ENCODE data around the gene CPEB1.

Gene CPEB1

DNA sequence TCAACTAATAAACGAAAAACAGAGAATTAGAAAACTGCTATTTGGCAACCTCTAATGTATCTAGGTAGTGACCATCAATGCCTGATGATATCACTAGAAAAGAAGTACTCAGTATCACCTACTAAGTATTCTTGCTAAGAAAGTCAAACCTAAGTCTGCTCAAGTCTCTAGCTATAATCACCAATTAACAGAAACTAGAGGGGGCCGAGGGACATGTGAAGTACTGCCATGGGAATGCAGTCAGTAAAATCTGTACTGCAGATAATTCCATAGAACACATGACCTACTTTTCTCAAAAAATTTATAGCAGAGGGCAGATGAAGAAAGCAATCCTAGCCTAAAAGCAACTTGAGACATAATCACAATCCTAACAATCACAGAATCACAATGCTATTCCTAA is 51.4 kb downstream of the CPEB1 start:
- H3K4me3 Mint-ChIP-seq = no peak overlapping the region
- no peaks in the 10 kb centered on the region for H3K36me3 Mint-ChIP-seq (ENCODE audit: low read depth)
- H3K27me3 Mint-ChIP-seq (ENCODE audit: low read depth) = peaks cover 30% of the 10 kb centered on the region
- no peaks in the 10 kb centered on the region for H3K9me3 Mint-ChIP-seq
- no peak overlapping the region for H3K27ac Mint-ChIP-seq
- DNase-seq (ENCODE audit: low spot score) = no peak
- no peaks in the 10 kb centered on the region for H3K4me1 Mint-ChIP-seq (ENCODE audit: low read depth)

- peaks cover 29% of the 10 kb centered on the region for H3K27me3 Mint-ChIP-seq (ENCODE audit: low read depth)
- H3K4me3 Mint-ChIP-seq = no peak overlapping the region
- no peak for DNase-seq (ENCODE audit: low spot score)
- no peaks in the 10 kb centered on the region for H3K36me3 Mint-ChIP-seq (ENCODE audit: low read depth)
- H3K27ac Mint-ChIP-seq = no peak overlapping the region
- H3K9me3 Mint-ChIP-seq = no peaks in the 10 kb centered on the region
- H3K4me1 Mint-ChIP-seq (ENCODE audit: low read depth) = no peaks in the 10 kb centered on the region
Measured at GRCh38 chr15:82595203-82595602, 52.0 kb downstream of the CPEB1 start.

DNA sequence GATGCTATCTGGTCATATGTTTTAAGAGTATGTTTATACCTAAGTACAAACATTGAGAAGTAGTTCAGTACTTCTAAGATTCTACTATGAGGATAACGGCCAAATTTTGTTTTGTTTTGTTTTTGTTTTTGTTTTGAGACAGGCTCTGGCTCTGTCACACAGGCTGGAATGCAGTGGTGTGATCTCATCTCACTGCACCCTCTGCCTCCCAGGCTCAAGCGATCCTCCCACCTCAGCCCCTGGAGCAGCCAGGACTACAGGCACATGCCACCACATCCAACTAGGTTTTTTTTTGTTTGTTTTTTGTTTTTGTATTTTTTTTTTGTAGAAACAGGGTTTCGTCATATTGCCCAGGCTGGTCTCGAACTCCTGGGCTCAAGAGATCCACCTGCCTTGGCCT is 59.4 kb downstream of the CPEB1 start:
- H3K9me3 Mint-ChIP-seq = no peaks in the 10 kb centered on the region
- no peaks in the 10 kb centered on the region for H3K4me1 Mint-ChIP-seq (ENCODE audit: low read depth)
- DNase-seq (ENCODE audit: low spot score) = no peak
- no peaks in the 10 kb centered on the region for H3K36me3 Mint-ChIP-seq (ENCODE audit: low read depth)
- H3K27ac Mint-ChIP-seq = no peak overlapping the region
- H3K27me3 Mint-ChIP-seq (ENCODE audit: low read depth) = peaks cover 27% of the 10 kb centered on the region
- H3K4me3 Mint-ChIP-seq = no peak overlapping the region

GRCh38 chr15:82585072-82585471 is 62.1 kb downstream of the CPEB1 start:
- Mint-ChIP-seq H3K4me3 (no peak overlapping the region), H3K27me3 (ENCODE audit: low read depth) (peaks cover 26% of the 10 kb centered on the region), H3K27ac (no peak overlapping the region), H3K4me1 (ENCODE audit: low read depth) (no peaks in the 10 kb centered on the region), H3K36me3 (ENCODE audit: low read depth) (no peaks in the 10 kb centered on the region), H3K9me3 (no peaks in the 10 kb centered on the region)
- DNase-seq (ENCODE audit: low spot score) = no peak

DNA sequence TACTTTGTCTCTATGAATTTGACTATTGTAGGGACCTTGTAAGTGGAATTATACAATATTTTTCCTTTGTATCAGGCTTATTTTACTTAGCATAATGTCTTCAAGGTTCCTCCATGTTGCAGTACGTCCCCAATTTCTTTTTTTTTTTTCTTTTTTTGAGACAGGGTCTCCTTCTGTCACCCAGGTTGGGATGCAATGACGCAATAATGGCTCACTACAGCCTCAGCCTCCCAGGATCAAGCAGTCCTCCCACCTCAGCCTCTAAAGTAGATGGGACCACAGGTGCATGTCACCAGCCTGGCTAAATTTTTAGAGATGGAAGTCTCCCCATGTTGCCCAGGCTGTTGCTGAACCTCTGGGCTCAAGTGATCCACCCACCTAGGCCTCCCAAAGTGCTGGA is 66.5 kb downstream of the CPEB1 start:
- Mint-ChIP-seq H3K4me3 (no peak overlapping the region), H3K27ac (no peak overlapping the region), H3K9me3 (no peaks in the 10 kb centered on the region), H3K4me1 (ENCODE audit: low read depth) (no peaks in the 10 kb centered on the region), H3K27me3 (ENCODE audit: low read depth) (peaks cover 8% of the 10 kb centered on the region), H3K36me3 (ENCODE audit: low read depth) (no peaks in the 10 kb centered on the region)
- DNase-seq (ENCODE audit: low spot score) = no peak

GRCh38 chr15:82575335-82575734 is 71.8 kb downstream of the CPEB1 start:
- no peaks in the 10 kb centered on the region for H3K36me3 Mint-ChIP-seq (ENCODE audit: low read depth)
- no peak overlapping the region for H3K4me3 Mint-ChIP-seq
- peaks cover 30% of the 10 kb centered on the region for H3K27me3 Mint-ChIP-seq (ENCODE audit: low read depth)
- no peak for DNase-seq (ENCODE audit: low spot score)
- H3K27ac Mint-ChIP-seq = no peak overlapping the region
- H3K9me3 Mint-ChIP-seq = no peaks in the 10 kb centered on the region
- no peaks in the 10 kb centered on the region for H3K4me1 Mint-ChIP-seq (ENCODE audit: low read depth)

- Mint-ChIP-seq H3K27ac (no peak overlapping the region), H3K36me3 (ENCODE audit: low read depth) (no peaks in the 10 kb centered on the region)
- DNase-seq (ENCODE audit: low spot score) = no peak
Measured at GRCh38 chr15:82572986-82573385, 74.2 kb downstream of the CPEB1 start.

GRCh38 chr15:82572311-82572710 is 74.9 kb downstream of the CPEB1 start:
- peaks cover 35% of the 10 kb centered on the region for H3K27me3 Mint-ChIP-seq (ENCODE audit: low read depth)
- no peak for DNase-seq (ENCODE audit: low spot score)
- no peak overlapping the region for H3K4me3 Mint-ChIP-seq
- no peaks in the 10 kb centered on the region for H3K9me3 Mint-ChIP-seq
- no peaks in the 10 kb centered on the region for H3K36me3 Mint-ChIP-seq (ENCODE audit: low read depth)
- H3K27ac Mint-ChIP-seq = no peak overlapping the region
- H3K4me1 Mint-ChIP-seq (ENCODE audit: low read depth) = no peaks in the 10 kb centered on the region

More at GRCh38 chr15:82572986-82573385, 74.2 kb downstream of the CPEB1 start:
- no peak overlapping the region for H3K4me3 Mint-ChIP-seq
- H3K27me3 Mint-ChIP-seq (ENCODE audit: low read depth) = peaks cover 33% of the 10 kb centered on the region
- H3K9me3 Mint-ChIP-seq = no peaks in the 10 kb centered on the region
- H3K4me1 Mint-ChIP-seq (ENCODE audit: low read depth) = no peaks in the 10 kb centered on the region

DNA sequence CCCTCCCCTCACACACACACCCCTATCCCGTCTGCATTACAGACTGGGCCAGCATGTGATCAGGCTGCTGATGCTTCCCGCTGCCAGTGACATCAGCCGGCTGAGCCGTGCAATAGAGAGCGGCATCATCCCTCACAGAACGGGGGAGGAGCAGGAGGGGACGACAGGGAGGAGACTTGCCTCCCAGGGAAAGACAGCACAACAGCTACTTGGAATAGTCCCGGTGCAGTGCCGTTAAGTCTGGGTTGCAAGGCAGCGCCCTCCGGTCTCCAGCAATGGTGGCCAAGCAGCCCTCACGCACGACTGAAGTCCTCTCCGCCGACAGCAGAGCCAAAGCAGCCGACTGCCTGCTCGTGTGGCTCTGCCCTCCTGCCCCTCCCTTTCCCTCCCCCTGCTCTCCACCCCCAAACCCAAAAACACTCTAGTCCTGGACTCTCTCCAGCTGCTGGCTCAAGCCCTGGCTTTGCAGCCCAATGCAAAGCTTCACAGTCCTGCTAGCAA is 75.4 kb downstream of the CPEB1 start:
- Mint-ChIP-seq H3K9me3 (no peaks in the 10 kb centered on the region), H3K4me1 (ENCODE audit: low read depth) (no peaks in the 10 kb centered on the region), H3K36me3 (ENCODE audit: low read depth) (no peaks in the 10 kb centered on the region), H3K27me3 (ENCODE audit: low read depth) (peaks cover 37% of the 10 kb centered on the region), H3K4me3 (no peak overlapping the region), H3K27ac (no peak overlapping the region)
- no peak for DNase-seq (ENCODE audit: low spot score)

GRCh38 chr15:82570721-82571508 is 76.2 kb downstream of the CPEB1 start:
- Mint-ChIP-seq H3K27ac (no peak overlapping the region), H3K27me3 (ENCODE audit: low read depth) (peaks cover 37% of the 10 kb centered on the region), H3K4me1 (ENCODE audit: low read depth) (no peaks in the 10 kb centered on the region), H3K4me3 (no peak overlapping the region), H3K9me3 (no peaks in the 10 kb centered on the region), H3K36me3 (ENCODE audit: low read depth) (no peaks in the 10 kb centered on the region)
- no peak for DNase-seq (ENCODE audit: low spot score)

- H3K9me3 Mint-ChIP-seq = no peaks in the 10 kb centered on the region
- peaks cover 37% of the 10 kb centered on the region for H3K27me3 Mint-ChIP-seq (ENCODE audit: low read depth)
- H3K4me1 Mint-ChIP-seq (ENCODE audit: low read depth) = no peaks in the 10 kb centered on the region
- DNase-seq (ENCODE audit: low spot score) = no peak
- no peak overlapping the region for H3K27ac Mint-ChIP-seq
- H3K36me3 Mint-ChIP-seq (ENCODE audit: low read depth) = no peaks in the 10 kb centered on the region
- H3K4me3 Mint-ChIP-seq = no peak overlapping the region
Measured at GRCh38 chr15:82569834-82570233, 77.3 kb downstream of the CPEB1 start.

DNA sequence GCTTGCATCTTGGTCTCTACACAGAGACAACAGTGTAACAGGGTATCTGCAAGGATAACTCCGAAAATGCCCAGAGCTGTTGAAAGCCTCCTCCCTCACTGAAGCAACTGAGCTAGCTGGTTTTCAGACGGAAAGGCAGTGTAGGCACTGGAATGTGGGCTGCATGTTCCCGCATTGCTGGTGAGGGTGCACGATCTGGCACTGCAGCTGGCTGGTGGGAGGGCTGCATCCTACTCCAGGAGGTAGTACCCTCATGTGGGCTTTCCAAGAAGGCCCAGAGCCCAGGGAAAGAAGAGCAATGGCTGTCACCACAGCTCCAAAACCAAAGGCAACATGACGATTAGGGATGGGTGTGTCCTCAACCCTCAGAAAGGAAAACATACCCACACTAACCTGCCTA is 78.2 kb downstream of the CPEB1 start:
- DNase-seq (ENCODE audit: low spot score) = no peak
- Mint-ChIP-seq H3K9me3 (no peaks in the 10 kb centered on the region), H3K27me3 (ENCODE audit: low read depth) (peaks cover 35% of the 10 kb centered on the region), H3K27ac (no peak overlapping the region), H3K4me1 (ENCODE audit: low read depth) (no peaks in the 10 kb centered on the region), H3K4me3 (no peak overlapping the region), H3K36me3 (ENCODE audit: low read depth) (no peaks in the 10 kb centered on the region)

- no peak overlapping the region for H3K4me3 Mint-ChIP-seq
- no peaks in the 10 kb centered on the region for H3K36me3 Mint-ChIP-seq (ENCODE audit: low read depth)
- no peaks in the 10 kb centered on the region for H3K9me3 Mint-ChIP-seq
- H3K27me3 Mint-ChIP-seq (ENCODE audit: low read depth) = peaks cover 29% of the 10 kb centered on the region
- no peak for DNase-seq (ENCODE audit: low spot score)
- no peaks in the 10 kb centered on the region for H3K4me1 Mint-ChIP-seq (ENCODE audit: low read depth)
- no peak overlapping the region for H3K27ac Mint-ChIP-seq
Measured at GRCh38 chr15:82567661-82568060, 79.5 kb downstream of the CPEB1 start.

DNA sequence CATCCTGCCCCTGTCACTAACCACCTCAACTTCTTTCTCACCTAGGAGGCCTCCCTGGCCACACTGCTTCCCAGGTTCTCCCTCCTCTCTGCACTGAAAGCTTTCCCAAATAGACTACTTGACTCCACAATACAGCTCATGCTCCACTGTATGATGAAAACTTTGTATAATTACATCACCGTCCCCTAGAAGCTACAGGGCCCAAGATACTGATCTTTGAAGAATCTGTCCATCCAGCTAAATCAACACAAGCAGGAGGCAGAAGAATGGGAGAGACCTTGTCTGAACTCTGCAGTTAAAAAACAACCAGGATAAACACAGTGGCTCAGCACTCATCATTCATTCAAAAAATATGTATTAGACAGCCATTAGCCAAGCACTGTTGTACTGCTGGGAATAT is 80.5 kb downstream of the CPEB1 start:
- Mint-ChIP-seq H3K4me3 (no peak overlapping the region), H3K4me1 (ENCODE audit: low read depth) (no peaks in the 10 kb centered on the region), H3K36me3 (ENCODE audit: low read depth) (no peaks in the 10 kb centered on the region), H3K27me3 (ENCODE audit: low read depth) (peaks cover 25% of the 10 kb centered on the region), H3K9me3 (no peaks in the 10 kb centered on the region), H3K27ac (no peak overlapping the region)
- DNase-seq (ENCODE audit: low spot score) = no peak

- no peaks in the 10 kb centered on the region for H3K4me1 Mint-ChIP-seq (ENCODE audit: low read depth)
- no peak overlapping the region for H3K27ac Mint-ChIP-seq
Measured at GRCh38 chr15:82558502-82558901, 88.7 kb downstream of the CPEB1 start.

More at GRCh38 chr15:82558502-82558901, 88.7 kb downstream of the CPEB1 start:
- H3K4me3 Mint-ChIP-seq = no peak overlapping the region
- no peaks in the 10 kb centered on the region for H3K36me3 Mint-ChIP-seq (ENCODE audit: low read depth)
- H3K27me3 Mint-ChIP-seq (ENCODE audit: low read depth) = peaks cover 31% of the 10 kb centered on the region
- DNase-seq (ENCODE audit: low spot score) = no peak
- no peaks in the 10 kb centered on the region for H3K9me3 Mint-ChIP-seq
